ENCODE data around the gene DOCK10.
"Not testable (repeated sequence)": the region's sequence is repeated elsewhere in the genome, so short reads cannot be mapped to it uniquely, and the experiment has no call there.

DOCK10 gene

DNA sequence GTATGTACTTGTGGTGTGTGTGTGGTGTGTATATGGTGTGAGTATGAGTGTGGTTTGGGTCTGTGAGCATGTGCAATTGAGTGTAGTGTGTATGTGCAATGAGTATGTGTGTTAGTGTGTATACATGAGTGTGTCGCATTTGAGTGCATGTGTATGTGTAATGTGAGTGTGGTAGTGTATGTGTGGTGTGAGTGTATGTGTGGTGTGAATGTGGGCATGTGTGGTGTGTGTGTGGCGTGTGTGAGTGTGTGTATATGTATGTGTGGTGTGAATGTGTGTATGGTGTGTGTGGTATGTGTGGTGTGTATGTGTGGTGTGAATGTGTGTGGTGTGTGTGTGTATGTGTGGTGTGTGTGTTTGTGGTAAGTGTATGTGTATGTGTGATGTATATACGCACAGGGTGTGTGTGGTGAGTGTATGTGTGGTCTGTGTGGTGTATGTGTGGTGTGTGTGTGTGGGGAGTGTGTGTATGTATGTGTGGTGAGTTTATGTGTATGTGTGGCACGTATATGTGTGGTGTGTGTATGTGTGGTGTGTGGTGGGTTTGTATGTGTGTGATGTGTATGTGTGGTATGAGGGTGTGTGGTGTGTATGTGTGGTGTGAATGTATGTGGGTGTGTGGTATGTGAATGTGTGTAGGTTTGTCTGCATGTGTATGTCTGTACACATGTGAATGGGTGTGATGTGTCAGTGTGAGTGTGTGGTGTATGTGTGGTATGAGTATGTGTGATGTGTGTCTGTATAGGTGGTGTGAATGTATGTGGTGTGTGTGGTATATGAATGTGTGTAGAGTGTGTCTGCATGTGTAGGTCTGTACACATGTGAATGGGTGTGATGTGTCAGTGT lies 123.4 kb downstream of the DOCK10 start:
- no peak for DNase-seq (ENCODE audit: low spot score)

GRCh38 chr2:224917246-224917645 lies 125.0 kb downstream of the DOCK10 start:
- not testable (repeated sequence) for DNase-seq (ENCODE audit: low spot score)

DNA sequence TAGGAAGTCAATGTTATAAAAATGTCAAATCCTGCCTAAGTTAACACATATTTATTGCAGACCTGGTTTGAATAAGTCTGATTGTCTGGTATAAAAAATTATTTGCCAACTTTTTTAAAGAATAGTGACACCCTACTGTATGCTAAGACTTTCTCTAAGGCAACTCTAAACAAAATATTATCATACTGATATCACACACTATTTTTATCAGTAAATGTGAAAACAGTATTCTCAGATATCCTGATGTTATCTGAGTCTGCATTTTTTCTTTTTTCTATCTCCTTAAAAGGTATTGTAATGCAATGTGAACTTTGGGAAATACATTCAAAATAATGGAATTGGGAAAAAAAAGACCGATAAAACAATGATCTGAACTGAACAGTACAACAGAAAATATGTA lies 127.1 kb downstream of the DOCK10 start:
- no peak for DNase-seq (ENCODE audit: low spot score)

GRCh38 chr2:224910574-224910925 lies 131.7 kb downstream of the DOCK10 start:
- no peak for DNase-seq (ENCODE audit: low spot score)

- DNase-seq (ENCODE audit: low spot score) = no peak
These were observed 132.2 kb downstream of the DOCK10 start for GRCh38 chr2:224909885-224910573.

DNA sequence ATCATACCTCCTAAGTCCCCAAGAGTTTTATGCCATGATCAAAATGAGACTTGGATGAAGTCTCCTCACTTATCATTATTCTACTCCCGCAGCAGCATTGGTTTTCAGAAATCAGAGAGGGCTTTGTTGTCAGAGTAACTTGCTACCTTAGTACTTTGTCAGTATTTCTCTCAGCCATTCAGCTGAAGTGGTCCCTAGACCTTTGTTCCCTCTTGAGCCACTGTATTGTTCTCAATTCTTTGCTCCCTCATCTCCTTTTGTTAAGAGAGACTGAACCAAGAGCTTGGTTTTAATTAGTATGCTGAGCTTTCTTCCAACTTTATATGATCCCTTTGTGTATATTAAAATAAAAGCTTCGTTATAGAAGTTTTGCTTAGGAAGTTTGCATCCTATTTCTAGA lies 133.4 kb downstream of the DOCK10 start:
- no peak for DNase-seq (ENCODE audit: low spot score)

GRCh38 chr2:224904381-224904780 lies 137.9 kb downstream of the DOCK10 start:
- no peak for DNase-seq (ENCODE audit: low spot score)

DNA sequence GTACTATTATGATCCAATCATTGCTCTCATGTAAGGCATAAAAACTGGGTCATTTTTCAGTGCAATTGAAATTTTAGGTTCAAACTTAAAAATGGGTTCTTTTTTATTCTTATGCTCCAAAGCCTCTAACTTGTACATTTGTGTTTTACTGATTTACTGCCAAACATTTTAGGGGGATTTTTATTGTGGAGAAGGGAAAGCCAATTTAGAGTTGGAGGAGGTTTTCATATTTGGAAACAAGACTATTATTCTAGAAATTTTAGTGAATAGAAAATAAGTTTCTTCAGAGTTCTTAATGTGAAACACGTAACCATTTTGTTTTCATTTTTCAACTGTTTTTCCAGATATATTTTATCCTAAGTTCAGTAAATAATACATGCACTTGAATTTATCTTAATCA lies 138.6 kb downstream of the DOCK10 start:
- DNase-seq (ENCODE audit: low spot score) = no peak

GRCh38 chr2:224901121-224901676 lies 141.1 kb downstream of the DOCK10 start:
- DNase-seq (ENCODE audit: low spot score) = no peak

DNA sequence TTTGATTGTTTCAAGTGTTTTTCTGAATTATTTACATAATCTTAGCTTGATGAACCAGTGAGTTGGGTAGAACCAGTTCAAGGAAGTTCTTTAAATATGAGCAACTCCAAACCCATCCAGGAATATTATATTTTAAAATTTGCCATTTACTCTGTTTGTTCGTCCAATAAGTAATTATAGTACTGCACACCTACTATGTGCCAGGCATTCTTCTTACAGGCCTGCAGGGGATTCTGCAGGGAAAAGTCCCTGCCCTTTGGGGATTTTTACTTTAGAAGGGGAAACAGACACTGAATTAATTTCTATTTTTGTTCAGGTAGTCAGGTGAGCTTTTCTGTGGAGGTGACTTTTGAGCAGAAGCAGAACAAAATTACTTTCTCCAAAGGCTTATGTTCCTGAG lies 146.9 kb downstream of the DOCK10 start:
- no peak for DNase-seq (ENCODE audit: low spot score)

GRCh38 chr2:224894356-224894755 lies 147.9 kb downstream of the DOCK10 start:
- DNase-seq (ENCODE audit: low spot score) = no peak

- no peak for DNase-seq (ENCODE audit: low spot score)
These were observed 148.4 kb downstream of the DOCK10 start for GRCh38 chr2:224893848-224894247.

DNA sequence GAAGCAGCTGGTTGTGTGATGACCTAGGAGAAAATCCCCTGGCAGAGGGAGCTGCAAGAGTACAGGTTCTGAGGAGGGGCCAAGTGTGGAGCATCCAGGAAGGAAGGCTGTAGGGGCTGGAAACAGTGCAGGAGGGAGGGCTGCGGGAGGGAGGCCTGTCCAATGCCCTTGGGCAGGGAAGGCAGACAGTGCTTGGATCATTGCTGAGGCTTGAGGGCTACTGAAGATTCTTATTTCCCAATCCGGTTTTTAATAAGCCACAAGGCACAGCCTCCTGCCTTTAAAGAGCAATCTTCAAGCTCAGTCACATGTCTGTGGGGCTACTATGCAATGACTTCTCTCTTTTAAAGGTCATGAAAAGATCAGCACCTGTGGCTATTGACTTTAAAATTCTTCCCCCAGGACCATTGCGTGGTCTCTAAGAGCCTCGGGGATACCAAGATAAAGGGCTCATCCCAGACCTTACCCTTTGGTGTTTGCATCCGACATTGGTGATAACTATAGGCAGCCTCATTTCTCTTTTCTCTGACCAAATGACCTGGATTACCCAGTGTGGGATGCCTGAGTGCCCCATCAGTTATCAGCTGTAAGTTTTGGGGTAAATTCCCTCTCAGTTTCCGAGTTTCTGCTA lies 149.6 kb downstream of the DOCK10 start:
- DNase-seq (ENCODE audit: low spot score) = no peak

- no peak for DNase-seq (ENCODE audit: low spot score)
These were observed 151.9 kb downstream of the DOCK10 start for GRCh38 chr2:224890372-224890771.

GRCh38 chr2:224887141-224887540 lies 155.1 kb downstream of the DOCK10 start:
- DNase-seq (ENCODE audit: low spot score) = no peak

DNA sequence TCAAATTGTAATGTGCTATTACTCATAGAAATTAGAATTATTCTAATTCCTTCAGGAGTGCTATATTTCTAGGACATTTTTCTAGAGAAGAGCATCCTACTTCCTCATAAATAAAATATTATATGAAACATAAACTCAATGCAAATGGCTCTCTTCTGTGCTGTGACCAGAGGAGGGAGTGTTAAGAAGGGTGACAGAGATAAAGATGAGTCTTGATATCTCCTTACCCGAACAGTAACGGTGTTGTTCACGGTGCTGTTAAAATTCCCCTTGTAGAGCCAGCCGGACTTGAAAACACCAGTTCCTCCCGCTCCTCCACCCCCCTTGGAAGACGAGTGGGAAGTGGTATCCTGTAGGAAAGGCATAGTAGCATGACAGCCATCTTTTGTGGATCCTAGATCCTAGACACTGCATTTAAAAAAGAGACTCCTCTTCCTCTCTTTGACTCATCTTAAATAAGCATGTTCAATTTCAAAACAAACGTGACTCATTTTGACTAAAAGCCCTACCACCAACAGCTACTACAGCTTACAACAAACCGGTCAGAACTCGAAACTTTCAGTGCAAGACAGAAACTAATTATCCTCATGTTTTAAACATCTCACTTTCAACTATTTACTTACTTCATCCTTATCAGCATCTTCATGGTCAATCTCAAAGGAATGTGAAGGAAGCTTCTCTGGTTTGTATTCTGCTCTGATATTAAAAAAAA lies 156.3 kb downstream of the DOCK10 start:
- DNase-seq (ENCODE audit: low spot score) = no peak

DNA sequence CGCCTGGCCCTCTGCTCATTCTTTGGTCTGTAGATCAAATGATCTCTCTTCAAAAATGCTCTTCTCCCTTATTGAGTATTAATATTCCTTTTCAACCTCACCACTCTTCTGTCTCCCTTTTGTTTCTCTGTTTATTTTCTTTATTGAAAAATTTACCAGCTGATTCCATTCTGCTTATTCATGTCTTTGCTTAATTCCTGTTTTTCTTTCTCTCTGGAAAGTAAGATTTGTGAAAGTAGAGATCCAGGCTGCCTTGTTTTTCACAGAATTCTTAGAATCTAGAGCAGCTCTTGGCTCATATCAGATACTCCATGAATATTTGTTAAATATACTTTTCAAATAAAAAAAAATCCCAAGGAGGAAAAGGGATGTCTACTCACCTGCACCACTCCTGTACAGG lies 157.0 kb downstream of the DOCK10 start:
- no peak for DNase-seq (ENCODE audit: low spot score)

DNA sequence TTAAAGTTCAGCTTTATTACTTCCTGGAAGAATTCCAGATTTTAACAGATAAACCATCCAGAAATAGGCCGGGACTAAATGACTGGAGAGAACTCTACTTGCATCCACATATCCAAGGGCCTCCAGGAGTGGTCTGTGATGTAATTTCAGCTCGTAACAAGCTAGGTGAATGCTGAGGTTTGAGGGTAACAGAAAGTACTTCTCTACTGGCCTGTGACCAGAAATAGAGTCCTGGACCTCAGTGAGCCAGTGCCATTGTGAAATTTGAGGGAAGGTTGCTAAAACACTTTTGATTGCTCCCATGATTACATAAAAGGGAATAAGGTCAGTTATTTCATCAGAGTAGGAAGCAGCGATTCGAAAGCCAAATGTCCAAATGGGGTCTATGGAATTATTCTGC lies 158.1 kb downstream of the DOCK10 start:
- DNase-seq (ENCODE audit: low spot score) = no peak

DNA sequence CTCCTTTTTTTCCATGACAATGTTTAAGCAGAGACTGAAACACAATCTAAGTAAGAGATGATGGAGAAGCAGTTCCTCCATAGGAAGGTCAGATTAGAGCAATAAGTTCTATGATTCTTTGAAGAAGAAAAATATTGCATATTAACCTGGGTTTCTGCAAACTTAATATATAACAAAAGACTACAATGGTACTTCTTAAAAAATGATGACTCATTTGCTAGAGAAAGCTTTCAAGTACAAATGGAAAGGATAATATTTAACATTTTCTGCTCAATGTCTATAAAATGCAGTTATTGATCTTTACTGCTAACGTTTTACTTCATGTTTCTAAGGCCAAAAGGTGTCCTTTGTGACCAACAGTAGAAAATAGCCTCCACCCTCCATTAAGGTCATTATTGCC lies 158.6 kb downstream of the DOCK10 start:
- no peak for DNase-seq (ENCODE audit: low spot score)

GRCh38 chr2:224883172-224883516 lies 159.1 kb downstream of the DOCK10 start:
- no peak for DNase-seq (ENCODE audit: low spot score)

- no peak for DNase-seq (ENCODE audit: low spot score)
These were observed 159.7 kb downstream of the DOCK10 start for GRCh38 chr2:224882291-224883171.
